Activated B cell treated with CpG ODN at 0.5 μM for 24 hours (primary cell): Measurements from ENCODE around the gene USP7. TPM values are rescaled to one million over a fixed set of nuclear protein-coding genes. Genes with fewer than 3 reads are reported as not detected.

ENCODE experiments used
- ATAC-seq: fragments of 200-7000 bp; cut with Tn5 transposase; one replicate; pipeline ENCODE4 v1.10.0; 2021; ENCODE audit warnings: low read depth, mild to moderate bottlenecking, moderate library complexity
- CTCF ChIA-PET: fragments of 350-600 bp; sonication (Branson Sonifier 250); formaldehyde crosslinking; loops from one replicate; lab custom pipeline; 2021; ENCODE audit warnings: antibody characterized with exemption; lab: Charles Lee
- POLR2A ChIA-PET: fragments of 350-600 bp; sonication (Branson Sonifier 250); formaldehyde crosslinking; loops from one replicate; lab custom pipeline; 2021; ENCODE audit warnings: antibody characterized with exemption; lab: Charles Lee
- DNase-seq: peaks from one replicate; pipeline ENCODE4 v3.0.0; 2022
- H3K27ac Mint-ChIP-seq: one replicate; pipeline ENCODE4 v1.8.0; 2020; ENCODE audit warnings: mixed read lengths
- H3K27me3 Mint-ChIP-seq: one replicate; pipeline ENCODE4 v1.8.0; 2021; ENCODE audit warnings: mixed read lengths
- H3K36me3 Mint-ChIP-seq: one replicate; pipeline ENCODE4 v1.8.0; 2021; ENCODE audit warnings: low read depth, mixed read lengths
- H3K4me1 Mint-ChIP-seq: one replicate; pipeline ENCODE4 v1.8.0; 2021; ENCODE audit warnings: mixed read lengths
- H3K4me3 Mint-ChIP-seq: one replicate; pipeline ENCODE4 v1.8.0; 2020; ENCODE audit warnings: mild to moderate bottlenecking, mixed read lengths
- H3K9me3 Mint-ChIP-seq: one replicate; pipeline ENCODE4 v1.8.0; 2020; ENCODE audit warnings: mixed read lengths
- CTCF ChIP-seq: fragments of 200-600 bp; IDR thresholded peaks from one replicate; pipeline ENCODE4 v1.8.0; 2022; ENCODE audit warnings: antibody characterized with exemption, mild to moderate bottlenecking
- intact Hi-C: fragments of 100-400 bp; cut with micrococcal nuclease; formaldehyde crosslinking; loops from one replicate; pipeline ENCODE4 v1.15.1; 2024
- total RNA-seq: library from RNA; stranded (reverse); gene quantifications from 2 replicates; pipeline ENCODE4 v1.2.3, GENCODE V29; 2022

Gene USP7
- total RNA-seq, 1 donor from 2014 or later: 193 TPM

- Mint-ChIP-seq H3K4me3 (no peak overlapping the region), H3K27ac (no peak overlapping the region), H3K4me1 (peaks cover 18% of the 10 kb centered on the region), H3K36me3 (peaks cover 65% of the 10 kb centered on the region), H3K9me3 (no peaks in the 10 kb centered on the region), H3K27me3 (no peaks in the 10 kb centered on the region)
- no peak for TF ChIP-seq CTCF
- ChIA-PET CTCF (interaction anchor here (2.2 kb wide), 1 partner anchor 31 kb away, joined by 7 read pairs; no protein-coding TSS in a partner anchor), POLR2A (no interaction called here)
- DNase-seq (no peak), ATAC-seq (no peak)
- intact Hi-C loops: no loop called here
Measured at GRCh38 chr16:8849411-8850011, 114.2 kb downstream of the USP7 start.

- POLR2A ChIA-PET: no interaction called here
- H3K27me3 Mint-ChIP-seq: no peaks in the 10 kb centered on the region
- CTCF ChIA-PET: no interaction called here
- no peak overlapping the region for H3K27ac Mint-ChIP-seq
- peaks cover 18% of the 10 kb centered on the region for H3K4me1 Mint-ChIP-seq
- DNase-seq: no peak
- no peak for TF ChIP-seq CTCF
- intact Hi-C loops: no loop called here
- ATAC-seq: no peak
- H3K4me3 Mint-ChIP-seq: no peak overlapping the region
- no peaks in the 10 kb centered on the region for H3K9me3 Mint-ChIP-seq
- H3K36me3 Mint-ChIP-seq: peaks cover 61% of the 10 kb centered on the region
Measured at GRCh38 chr16:8848939-8849391, 114.7 kb downstream of the USP7 start.

- no peak for TF ChIP-seq CTCF
- CTCF ChIA-PET: no interaction called here
- ATAC-seq: no peak
- H3K9me3 Mint-ChIP-seq: no peaks in the 10 kb centered on the region
- POLR2A ChIA-PET: no interaction called here
- H3K27ac Mint-ChIP-seq: no peak overlapping the region
- no peak for DNase-seq
- H3K27me3 Mint-ChIP-seq: no peaks in the 10 kb centered on the region
- peaks cover 18% of the 10 kb centered on the region for H3K4me1 Mint-ChIP-seq
- no peak overlapping the region for H3K4me3 Mint-ChIP-seq
- peaks cover 57% of the 10 kb centered on the region for H3K36me3 Mint-ChIP-seq
- intact Hi-C loops: no loop called here
Measured at GRCh38 chr16:8848231-8848938, 115.3 kb downstream of the USP7 start.

- H3K36me3 Mint-ChIP-seq: peaks cover 50% of the 10 kb centered on the region
- DNase-seq: no peak
- ChIA-PET CTCF (no interaction called here), POLR2A (no interaction called here)
- intact Hi-C loops: no loop called here
- H3K9me3 Mint-ChIP-seq: no peaks in the 10 kb centered on the region
- no peak overlapping the region for H3K4me3 Mint-ChIP-seq
- no peak overlapping the region for H3K27ac Mint-ChIP-seq
- ATAC-seq: no peak
- no peaks in the 10 kb centered on the region for H3K27me3 Mint-ChIP-seq
- H3K4me1 Mint-ChIP-seq: peaks cover 18% of the 10 kb centered on the region
- TF ChIP-seq CTCF: no peak
Measured at GRCh38 chr16:8847623-8848022, 116.1 kb downstream of the USP7 start.

GRCh38 chr16:8847145-8847544 is 116.6 kb downstream of the USP7 start:
- POLR2A ChIA-PET: no interaction called here
- intact Hi-C loops: no loop called here
- CTCF ChIA-PET: no interaction called here
- no peaks in the 10 kb centered on the region for H3K27me3 Mint-ChIP-seq
- H3K4me1 Mint-ChIP-seq: peaks cover 18% of the 10 kb centered on the region
- H3K9me3 Mint-ChIP-seq: no peaks in the 10 kb centered on the region
- H3K27ac Mint-ChIP-seq: no peak overlapping the region
- DNase-seq (no peak), ATAC-seq (no peak)
- peaks cover 47% of the 10 kb centered on the region for H3K36me3 Mint-ChIP-seq
- no peak overlapping the region for H3K4me3 Mint-ChIP-seq
- TF ChIP-seq CTCF: no peak
